HG03520 (cell line): ENCODE measurements around the gene EGLN3.
"Not testable (repeated sequence)": the region's sequence is repeated elsewhere in the genome, so short reads cannot be mapped to it uniquely, and the experiment has no call there.

ENCODE experiments used
- ATAC-seq: cut with Tn5 transposase; IDR thresholded peaks from one replicate; pipeline ENCODE4 v1.9.1; 2021; ENCODE audit warnings: mild to moderate bottlenecking, moderate library complexity; ENCODE audit not compliant: unreplicated experiment

EGLN3 gene

GRCh38 chr14:33938131-33938949, 12.5 kb downstream of the EGLN3 start:
- ATAC-seq, result no peak

DNA sequence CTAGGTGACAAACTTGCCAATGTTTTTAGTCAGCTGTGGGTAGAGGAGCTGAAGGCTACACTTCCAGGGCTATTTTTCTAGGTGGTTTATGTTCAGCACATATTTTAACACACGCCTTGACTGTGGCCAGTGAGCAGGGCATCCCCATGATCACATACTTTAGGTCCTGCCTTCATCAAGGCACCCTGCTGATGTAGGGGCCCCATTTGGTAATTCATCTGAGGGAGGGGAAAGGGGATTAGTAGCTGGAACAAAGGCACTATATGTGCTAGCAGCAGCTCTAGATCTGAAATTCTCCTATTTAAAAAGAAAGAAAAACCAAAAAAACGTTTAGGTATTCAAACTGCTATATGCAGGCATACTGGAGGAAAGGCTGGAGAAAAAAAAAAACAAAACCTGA, 14.5 kb downstream of the EGLN3 start:
- ATAC-seq, result no peak

DNA sequence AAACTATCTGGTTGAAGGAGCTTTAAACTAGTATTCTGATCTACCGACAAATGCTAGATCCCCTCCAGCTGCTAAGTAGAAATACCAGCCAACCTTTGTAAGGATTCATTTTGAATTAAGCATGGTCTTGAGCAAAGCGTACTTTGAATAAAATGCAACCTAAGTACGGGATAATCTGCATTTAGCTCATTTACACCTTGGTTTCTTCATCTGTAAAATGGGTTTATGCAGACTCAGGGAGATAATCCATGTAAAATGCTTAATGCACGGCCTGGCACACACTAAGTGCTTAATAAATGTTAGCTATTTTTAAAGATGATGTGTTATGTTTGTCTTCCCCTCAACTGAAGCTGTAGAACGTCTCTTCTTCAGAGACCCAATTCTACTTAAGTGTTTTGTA, 15.9 kb downstream of the EGLN3 start:
- ATAC-seq, result no peak

DNA sequence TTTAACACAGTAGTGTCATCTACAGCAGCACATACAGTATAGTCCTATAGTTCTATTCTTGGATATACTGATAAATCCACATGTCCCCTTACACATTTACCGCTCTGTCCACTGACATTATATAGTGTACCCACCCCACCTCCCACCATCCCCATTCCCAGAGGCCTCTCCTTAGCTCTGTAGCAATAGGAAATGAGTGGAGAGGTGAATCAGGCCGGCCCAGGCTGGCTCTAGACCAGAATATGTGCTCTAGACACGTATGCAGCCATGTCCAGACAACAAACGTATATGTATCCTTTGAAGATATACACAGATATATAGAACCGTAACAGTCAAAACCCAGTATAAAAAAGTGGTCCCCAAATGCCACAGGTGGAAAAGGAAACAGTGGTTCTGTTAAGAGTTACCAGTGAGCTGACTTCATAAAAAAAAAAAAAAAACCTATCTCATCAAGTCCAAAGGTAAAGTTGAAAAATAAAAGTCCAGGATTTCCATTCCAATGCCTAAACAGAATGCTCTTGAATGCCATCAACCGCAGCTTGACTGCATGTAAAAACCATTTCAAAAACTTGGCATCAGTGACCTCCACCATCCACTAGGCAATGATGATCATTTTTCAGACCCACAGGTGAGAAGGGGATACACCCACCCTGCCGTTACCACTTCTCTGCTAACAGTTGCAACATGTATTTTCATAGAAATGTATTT, 16.7 kb downstream of the EGLN3 start:
- no peak for ATAC-seq

- no peak for ATAC-seq
These were observed 17.4 kb downstream of the EGLN3 start for GRCh38 chr14:33933386-33933933.

DNA sequence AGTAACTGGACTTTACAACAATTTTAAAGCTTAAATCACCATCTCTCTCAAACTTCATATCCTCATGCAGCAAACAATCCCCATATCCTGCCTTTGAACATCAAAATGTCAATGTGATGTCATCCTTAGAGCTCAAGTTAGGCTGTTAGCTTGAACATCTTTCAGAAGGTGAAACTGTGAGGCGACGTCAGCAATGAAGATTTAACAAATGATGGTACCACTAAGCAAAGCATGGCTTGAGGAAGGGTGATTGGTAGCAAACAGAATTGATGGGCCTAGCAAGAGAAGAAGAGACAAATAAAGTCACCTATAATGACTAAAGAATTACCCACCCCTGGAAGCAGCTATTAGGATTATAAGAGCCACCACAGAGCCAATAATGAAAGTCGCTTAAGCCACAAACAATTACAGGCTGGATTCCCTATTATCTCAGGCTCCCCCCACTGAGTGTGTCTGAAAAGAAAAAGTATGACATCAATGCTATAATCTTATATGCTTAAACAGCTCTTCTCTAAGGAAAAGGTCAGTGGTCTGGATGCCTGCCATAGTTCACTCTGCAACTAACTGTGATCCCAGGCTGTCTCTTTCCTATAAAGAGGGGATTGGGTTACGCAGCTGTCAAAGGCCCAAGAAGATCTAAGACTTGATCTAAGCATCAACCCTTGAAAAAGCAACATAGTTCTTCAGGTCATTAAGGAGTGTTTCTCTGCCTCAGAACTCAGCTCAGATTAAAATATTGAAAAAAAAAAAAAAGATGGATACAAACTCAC, 18.1 kb downstream of the EGLN3 start:
- ATAC-seq, result no peak

DNA sequence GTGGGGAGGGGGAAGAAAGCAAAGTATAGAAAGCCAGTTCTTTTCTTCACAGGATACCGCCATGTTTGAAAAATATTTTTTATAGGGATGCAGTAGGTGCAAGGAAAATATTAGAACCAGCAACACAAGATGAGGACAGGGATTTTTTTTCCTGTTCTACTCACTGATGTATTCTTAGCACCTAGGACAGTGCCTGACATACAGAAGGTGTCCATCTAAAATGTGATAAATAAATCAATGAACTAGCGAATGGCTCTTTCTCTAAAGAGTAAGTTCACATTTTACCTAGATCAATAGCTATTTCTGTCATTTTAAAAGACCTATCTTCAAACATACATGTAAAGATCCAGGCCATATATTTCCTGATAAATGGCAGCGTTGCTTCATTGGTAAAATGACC, 18.8 kb downstream of the EGLN3 start:
- no peak for ATAC-seq

DNA sequence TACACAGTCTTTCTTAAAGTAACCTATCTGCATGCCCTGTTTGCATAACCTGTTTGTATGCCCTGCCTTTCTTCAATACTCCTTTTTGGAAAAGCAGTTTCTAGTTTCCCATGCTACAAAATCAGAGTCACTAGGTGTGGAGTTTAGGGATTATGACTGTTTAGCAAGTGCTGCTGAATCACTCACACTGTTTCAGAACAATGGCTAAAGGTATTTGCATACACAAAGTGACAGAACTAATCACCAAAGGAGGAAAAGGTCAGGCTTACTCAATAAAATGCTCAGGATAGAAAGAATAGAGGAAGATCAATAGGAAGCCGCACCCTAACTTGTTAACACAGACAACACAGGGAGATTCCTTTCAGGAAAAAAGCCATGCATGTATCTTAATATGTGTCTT, 19.4 kb downstream of the EGLN3 start:
- ATAC-seq, result no peak

DNA sequence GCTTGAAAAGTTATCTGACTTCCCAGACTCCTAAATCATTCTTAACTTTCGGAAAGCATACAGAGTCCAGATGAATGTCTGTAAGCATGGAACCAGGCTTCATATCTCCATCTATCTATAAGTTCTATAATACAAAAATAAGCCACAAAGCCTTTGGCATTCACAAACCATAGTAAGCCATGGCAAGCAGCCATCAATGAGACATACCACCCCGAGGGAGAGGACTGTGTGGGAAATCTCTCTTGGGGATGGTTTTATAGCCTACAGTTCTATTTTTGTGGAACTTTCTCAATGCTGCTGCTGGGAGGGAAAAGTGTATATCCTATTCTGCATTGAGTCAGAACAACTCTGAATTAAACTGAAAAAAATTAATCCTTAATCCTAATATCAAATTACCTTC, 20.4 kb downstream of the EGLN3 start:
- no peak for ATAC-seq

DNA sequence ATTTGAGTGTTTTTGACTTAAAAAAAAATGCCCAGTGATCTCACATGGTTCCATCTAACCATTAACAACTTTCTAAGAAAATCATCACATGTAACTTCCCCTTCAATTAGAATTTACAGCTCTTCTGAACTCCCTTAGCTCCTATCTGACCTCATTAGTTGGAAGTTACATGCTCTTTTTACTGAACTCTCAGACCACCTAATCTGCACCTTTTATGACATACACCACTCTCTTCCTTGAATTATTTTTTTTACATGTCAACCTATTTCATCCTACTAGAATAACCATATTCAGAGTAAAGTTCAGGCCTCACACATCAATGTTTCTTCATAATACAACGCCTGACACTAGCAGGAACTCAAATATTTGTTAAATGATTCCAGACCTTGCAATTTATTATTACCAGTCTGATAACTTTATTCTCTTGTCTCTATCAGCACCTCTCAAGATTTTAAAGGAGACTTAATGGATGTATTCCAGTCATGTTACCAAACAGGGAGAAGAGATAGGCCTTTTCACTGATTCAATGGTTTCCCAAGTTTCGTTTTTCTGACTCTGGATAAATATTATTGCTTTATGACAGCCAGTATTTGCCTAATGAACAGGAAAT, 21.0 kb downstream of the EGLN3 start:
- ATAC-seq, result no peak

- no peak for ATAC-seq
These were observed 22.0 kb downstream of the EGLN3 start for GRCh38 chr14:33928895-33929294.

DNA sequence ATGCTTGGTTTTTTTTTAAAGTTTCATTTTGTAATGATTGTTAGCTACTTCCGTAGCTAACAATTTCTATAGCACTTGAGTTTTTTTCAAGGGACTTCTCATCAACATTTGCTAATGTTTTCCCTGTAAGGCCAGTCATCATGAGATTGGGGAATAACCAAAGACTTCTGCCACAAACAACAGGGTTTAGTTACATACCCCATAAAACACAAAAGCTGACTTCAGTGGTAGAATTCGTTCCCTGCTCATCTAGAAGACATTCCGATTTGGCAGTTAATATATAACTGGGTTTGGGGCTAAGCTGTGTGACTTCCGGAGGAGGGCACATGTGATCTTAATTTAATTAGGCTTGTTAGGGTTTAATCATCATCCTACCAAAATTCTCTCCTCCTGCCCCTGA, 22.9 kb downstream of the EGLN3 start:
- ATAC-seq, result no peak

- not testable (repeated sequence) for ATAC-seq
These were observed 23.9 kb downstream of the EGLN3 start for GRCh38 chr14:33926967-33927366.

- no peak for ATAC-seq
These were observed 24.9 kb downstream of the EGLN3 start for GRCh38 chr14:33925946-33926345.

DNA sequence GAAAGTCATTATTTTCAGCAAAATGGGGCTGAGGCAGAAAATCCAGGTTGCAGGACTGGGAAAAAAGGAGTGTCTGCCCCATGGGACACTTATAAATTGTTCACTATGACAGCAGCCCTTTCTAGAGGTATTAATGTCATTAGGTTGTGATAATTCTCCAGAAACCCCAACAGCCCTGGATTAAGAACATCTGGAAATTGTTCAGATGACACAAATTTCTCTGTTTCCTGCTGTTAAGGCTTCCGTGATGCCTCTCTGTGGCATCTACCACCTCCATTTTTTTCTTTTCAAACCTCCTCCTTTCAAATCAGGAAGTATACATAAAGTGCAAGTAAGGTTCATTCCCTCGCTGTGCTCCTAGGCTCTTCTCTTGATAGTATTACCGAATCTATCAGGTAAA, 25.6 kb downstream of the EGLN3 start:
- no peak for ATAC-seq

- no peak for ATAC-seq
These were observed 26.2 kb downstream of the EGLN3 start for GRCh38 chr14:33924566-33925100.

- ATAC-seq, result no peak
These were observed 28.7 kb downstream of the EGLN3 start for GRCh38 chr14:33922125-33922524.

DNA sequence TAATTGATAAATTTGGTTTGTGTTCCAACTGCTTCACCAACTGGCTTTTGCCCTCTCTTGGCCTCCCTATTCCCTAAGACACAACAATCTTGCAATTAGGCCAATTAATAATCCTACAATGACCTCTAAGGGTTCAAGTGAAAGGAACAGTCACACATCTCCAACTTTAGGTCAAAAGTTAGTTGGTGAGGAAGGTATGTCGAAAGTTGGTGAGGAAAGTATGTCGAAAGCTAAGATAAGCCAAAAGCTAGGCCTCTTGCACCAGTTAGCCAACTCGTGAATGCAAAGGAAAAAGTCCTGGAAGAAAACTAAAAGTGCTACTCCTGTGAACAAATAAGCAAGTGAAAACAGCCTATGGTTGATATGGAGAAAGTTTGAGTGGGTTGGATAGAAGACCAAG, 32.6 kb downstream of the EGLN3 start:
- ATAC-seq, result no peak

DNA sequence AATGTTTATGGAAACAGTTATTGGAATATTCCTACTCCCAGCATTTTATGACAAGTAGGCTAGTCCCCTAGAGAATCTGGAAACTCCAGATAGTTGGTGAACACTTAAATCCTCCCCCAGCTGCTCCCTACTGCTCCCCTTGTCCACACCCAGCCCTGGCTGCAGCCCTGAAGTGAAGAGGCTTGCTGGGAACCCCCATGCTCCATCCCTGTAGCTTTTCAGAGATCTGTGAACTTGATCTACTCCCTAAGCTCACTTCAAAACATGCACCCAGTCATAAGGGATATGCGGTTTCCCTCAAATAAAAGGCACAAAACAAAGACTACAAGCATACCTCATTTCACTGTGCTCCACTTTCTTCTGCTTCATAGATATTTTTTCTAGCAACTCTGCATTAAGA, 33.2 kb downstream of the EGLN3 start:
- ATAC-seq, result no peak

GRCh38 chr14:33916663-33917565, 34.0 kb downstream of the EGLN3 start:
- no peak for ATAC-seq
